GM12891 (cell line): Measurements from ENCODE around the gene PNPLA5.

ENCODE experiments used
- POLR2A ChIP-seq: IDR thresholded peaks from 2 replicates; pipeline ENCODE4 v1.6.1; 2011; ENCODE audit warnings: low read depth, low read length, control low read depth
- POLR2AphosphoS5 ChIP-seq: IDR thresholded peaks from 2 replicates; pipeline ENCODE4 v1.6.1; 2011; ENCODE audit warnings: low read depth, low read length, control low read depth
- POU2F2 ChIP-seq: IDR thresholded peaks from 2 replicates; pipeline ENCODE4 v1.6.1; 2011; ENCODE audit warnings: low read depth, mild to moderate bottlenecking, control low read depth, low read length, moderate library complexity
- TAF1 ChIP-seq: IDR thresholded peaks from 2 replicates; pipeline ENCODE4 v1.6.1; 2011; ENCODE audit warnings: low read depth, low read length, control low read depth

DNA sequence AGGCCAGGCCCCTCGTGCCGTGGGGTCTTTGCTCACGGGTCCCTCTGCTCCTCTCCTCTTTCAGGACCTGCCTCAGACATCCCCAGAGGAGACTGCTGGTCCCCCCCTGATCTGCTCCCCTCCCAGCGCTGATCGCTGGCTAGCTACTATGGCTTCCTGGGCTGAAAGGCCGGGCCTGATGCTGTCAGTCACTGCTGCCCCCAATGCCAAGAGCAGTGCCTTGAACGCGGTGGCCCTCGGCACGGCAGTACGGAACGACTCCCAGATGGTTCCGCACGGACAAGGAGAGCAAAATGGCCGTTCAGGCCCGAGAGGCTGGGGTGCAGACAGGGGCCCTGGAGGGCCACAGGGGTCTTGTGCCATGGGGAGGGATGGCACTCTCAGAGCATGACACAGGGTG is 51.0 kb downstream of the PNPLA5 start:
- TF ChIP-seq POLR2AphosphoS5 (no peak), POLR2A (no peak), TAF1 (no peak), POU2F2 (no peak)
